MG63 (cell line): Measurements from ENCODE around the gene PLEKHA4. TPM values are rescaled to one million over a fixed set of nuclear protein-coding genes. Genes with fewer than 3 reads are reported as not detected.
A peak's percentile ranks its signal among the peaks of the same experiment; 100 is the strongest.
"Not testable (repeated sequence)": the region's sequence is repeated elsewhere in the genome, so short reads cannot be mapped to it uniquely, and the experiment has no call there.

ENCODE experiments used
- DNase-seq: peaks from one replicate; pipeline ENCODE4 v3.0.0-alpha.2; 2020
- H3K27me3 ChIP-seq: fragments of 250-450 bp; sonication (Bioruptor Pico); 2 replicates; pipeline ENCODE4 v1.5.1; 2020; ENCODE audit warnings: mild to moderate bottlenecking, moderate library complexity
- H3K36me3 ChIP-seq: fragments of 250-450 bp; sonication (Bioruptor Pico); 2 replicates; pipeline ENCODE4 v1.5.1; 2020; ENCODE audit warnings: mild to moderate bottlenecking, moderate library complexity
- H3K4me3 ChIP-seq: fragments of 250-450 bp; sonication (Bioruptor Pico); 2 replicates; pipeline ENCODE4 v1.5.1; 2020; ENCODE audit warnings: mild to moderate bottlenecking, moderate library complexity
- H3K9me3 ChIP-seq: fragments of 250-450 bp; sonication (Bioruptor Pico); 2 replicates; pipeline ENCODE4 v1.5.1; 2020; ENCODE audit warnings: mild to moderate bottlenecking, moderate library complexity
- total RNA-seq: library from RNA; depleted of rRNA; stranded (reverse); fragments of >200 nt; shearing (Covaris generic); gene quantifications from 2 replicates; pipeline ENCODE4 v1.2.3, GENCODE V29; 2014; ENCODE audit warnings: low replicate concordance; rRNA removed

The PLEKHA4 gene, protein sequence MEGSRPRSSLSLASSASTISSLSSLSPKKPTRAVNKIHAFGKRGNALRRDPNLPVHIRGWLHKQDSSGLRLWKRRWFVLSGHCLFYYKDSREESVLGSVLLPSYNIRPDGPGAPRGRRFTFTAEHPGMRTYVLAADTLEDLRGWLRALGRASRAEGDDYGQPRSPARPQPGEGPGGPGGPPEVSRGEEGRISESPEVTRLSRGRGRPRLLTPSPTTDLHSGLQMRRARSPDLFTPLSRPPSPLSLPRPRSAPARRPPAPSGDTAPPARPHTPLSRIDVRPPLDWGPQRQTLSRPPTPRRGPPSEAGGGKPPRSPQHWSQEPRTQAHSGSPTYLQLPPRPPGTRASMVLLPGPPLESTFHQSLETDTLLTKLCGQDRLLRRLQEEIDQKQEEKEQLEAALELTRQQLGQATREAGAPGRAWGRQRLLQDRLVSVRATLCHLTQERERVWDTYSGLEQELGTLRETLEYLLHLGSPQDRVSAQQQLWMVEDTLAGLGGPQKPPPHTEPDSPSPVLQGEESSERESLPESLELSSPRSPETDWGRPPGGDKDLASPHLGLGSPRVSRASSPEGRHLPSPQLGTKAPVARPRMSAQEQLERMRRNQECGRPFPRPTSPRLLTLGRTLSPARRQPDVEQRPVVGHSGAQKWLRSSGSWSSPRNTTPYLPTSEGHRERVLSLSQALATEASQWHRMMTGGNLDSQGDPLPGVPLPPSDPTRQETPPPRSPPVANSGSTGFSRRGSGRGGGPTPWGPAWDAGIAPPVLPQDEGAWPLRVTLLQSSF
- total RNA-seq = 5.4 and 14.5 TPM in 2 replicates

DNA sequence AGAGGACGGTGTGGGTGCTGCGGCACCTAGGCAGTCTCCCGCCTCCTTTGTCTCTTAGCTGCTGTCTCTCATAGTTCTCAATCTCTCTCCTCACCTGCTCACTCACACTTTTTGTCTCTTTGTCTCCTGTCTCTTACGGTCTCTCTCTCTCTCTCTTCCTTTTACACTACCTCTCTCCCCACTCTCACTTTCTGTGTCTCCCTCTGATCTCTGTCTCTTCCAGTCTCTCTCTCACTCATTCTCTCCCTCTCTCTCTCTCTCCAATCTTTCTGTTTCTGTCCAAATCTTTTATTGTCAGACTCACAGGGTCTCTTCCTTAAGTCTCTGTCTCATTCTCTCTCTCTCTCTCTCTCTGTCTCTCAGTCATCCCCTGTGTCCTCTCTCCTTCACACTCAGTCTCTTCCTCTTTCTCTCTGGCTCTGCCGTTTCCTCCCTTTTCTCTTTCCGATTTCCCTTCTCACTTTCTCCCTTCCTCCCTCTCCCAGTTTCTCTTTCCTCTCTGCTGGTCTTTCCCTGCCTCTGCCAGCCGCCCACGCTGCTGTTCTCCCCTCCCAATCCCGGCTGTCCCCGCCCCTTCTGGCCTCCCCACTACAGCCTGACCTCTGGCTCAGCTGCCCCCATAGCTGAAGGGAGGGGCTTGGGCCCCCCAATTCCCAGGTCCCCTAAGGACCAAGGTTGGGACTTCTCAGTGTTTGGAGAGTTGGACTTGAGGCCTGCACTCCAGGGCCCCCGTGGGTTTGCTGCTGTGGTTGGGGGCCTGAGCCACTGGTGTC lies at the start of gene PLEKHA4:
Gene PLEKHA4 (minus strand): TSS at position 504 of the 773 bp plus-strand sequence. CDS start 997 bp downstream, outside the sequence.
- Histone ChIP-seq H3K36me3 (peaks cover 17% of the 10 kb centered on the region), H3K9me3 (no peaks in the 10 kb centered on the region), H3K4me3 (peak within 1 kb of the TSS; percentile 43), H3K27me3 (no peaks in the 10 kb centered on the region)
- DNase-seq = peak; percentile 90

GRCh38 chr19:48918071-48918470 lies 49.7 kb upstream of the PLEKHA4 start:
- Histone ChIP-seq H3K36me3 (peaks cover 67% of the 10 kb centered on the region), H3K9me3 (no peaks in the 10 kb centered on the region), H3K4me3 (no peak overlapping the region), H3K27me3 (no peaks in the 10 kb centered on the region)
- no peak for DNase-seq

DNA sequence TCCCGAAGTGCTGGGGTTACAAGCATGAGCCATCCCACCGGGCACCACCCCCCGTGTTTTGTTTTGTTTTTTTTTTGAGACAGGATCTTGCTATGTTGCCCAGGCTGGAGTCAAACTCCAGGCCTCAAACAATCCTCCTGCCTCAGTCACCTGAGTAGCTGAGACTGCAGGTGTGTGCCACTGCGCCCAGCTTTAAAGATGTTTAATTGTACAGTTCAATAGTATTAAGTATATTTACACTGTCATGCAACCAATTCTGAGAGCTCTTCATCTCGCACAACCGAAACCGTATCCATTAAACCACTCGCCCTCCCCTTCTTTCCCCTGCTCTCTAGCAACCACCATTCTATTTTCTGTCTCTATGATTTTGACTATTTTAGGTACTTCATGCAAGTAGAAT lies 47.3 kb upstream of the PLEKHA4 start:
- DNase-seq = no peak
- Histone ChIP-seq H3K27me3 (no peaks in the 10 kb centered on the region), H3K36me3 (peaks cover 70% of the 10 kb centered on the region)

DNA sequence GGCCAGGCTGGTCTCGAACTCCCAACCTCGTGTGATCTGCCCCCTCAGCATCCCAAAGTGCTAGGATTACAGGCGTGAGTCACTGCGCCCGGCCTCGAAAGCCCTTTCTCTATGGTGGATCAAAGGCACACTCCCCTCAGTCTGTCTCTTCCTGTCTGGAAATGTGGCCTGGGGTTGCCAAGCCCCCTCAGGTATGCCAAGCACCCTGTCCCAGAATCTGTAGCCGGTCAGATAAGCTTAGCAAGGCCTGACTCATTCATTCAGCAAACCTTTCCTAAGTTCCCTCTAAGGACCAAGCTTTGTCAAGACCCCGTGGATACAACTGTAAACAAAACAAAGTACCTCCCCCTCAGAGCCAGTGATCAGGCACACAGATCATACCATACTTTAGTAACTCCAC lies 45.8 kb upstream of the PLEKHA4 start:
- no peaks in the 10 kb centered on the region for H3K9me3 ChIP-seq
- H3K36me3 ChIP-seq = peaks cover 71% of the 10 kb centered on the region
- DNase-seq = no peak
- no peaks in the 10 kb centered on the region for H3K27me3 ChIP-seq
- H3K4me3 ChIP-seq = no peak overlapping the region

More for the DNA sequence above, 47.3 kb upstream of the PLEKHA4 start:
- Histone ChIP-seq H3K4me3 (no peak overlapping the region), H3K9me3 (no peaks in the 10 kb centered on the region)

GRCh38 chr19:48913114-48913889 lies 44.9 kb upstream of the PLEKHA4 start:
- no peak overlapping the region for H3K4me3 ChIP-seq
- peaks cover 68% of the 10 kb centered on the region for H3K36me3 ChIP-seq
- DNase-seq = no peak
- H3K9me3 ChIP-seq = no peaks in the 10 kb centered on the region
- no peaks in the 10 kb centered on the region for H3K27me3 ChIP-seq

GRCh38 chr19:48910803-48911202 lies 42.4 kb upstream of the PLEKHA4 start:
- Histone ChIP-seq H3K36me3 (peaks cover 71% of the 10 kb centered on the region), H3K4me3 (no peak overlapping the region), H3K9me3 (no peaks in the 10 kb centered on the region), H3K27me3 (no peaks in the 10 kb centered on the region)
- no peak for DNase-seq

DNA sequence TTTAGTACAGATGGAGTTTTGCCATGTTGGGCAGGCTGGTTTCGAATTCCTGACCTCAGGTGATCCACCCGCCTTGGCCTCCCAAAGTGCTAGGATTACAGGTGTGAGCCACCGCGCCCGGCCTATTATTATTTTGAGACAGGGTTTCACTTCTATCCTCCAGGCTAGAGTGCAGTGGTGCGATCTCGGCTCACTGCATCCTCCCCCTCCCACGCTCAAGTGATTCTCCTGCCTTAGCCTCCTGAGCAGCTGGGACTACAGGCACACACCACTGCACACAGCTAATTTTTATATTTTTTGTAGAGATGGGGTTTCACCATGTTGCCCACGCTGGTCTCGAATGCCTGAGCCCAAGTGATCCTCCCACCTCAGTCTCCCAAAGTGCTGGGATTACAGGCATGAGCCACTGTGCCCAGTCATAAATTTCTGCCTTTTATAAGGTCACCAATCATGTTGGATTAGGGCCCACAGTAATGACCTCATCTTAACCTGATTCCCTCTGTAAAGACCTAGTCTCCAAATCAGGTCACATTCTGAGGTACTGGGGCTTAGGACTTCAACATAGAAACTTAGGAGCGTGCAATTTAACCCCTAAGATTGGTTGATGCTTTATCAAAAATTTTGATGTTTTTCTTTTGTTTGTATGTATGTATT lies 41.1 kb upstream of the PLEKHA4 start:
- peaks cover 80% of the 10 kb centered on the region for H3K36me3 ChIP-seq
- DNase-seq, H3K27me3 ChIP-seq, H3K4me3 ChIP-seq, H3K9me3 ChIP-seq: not testable (repeated sequence)

DNA sequence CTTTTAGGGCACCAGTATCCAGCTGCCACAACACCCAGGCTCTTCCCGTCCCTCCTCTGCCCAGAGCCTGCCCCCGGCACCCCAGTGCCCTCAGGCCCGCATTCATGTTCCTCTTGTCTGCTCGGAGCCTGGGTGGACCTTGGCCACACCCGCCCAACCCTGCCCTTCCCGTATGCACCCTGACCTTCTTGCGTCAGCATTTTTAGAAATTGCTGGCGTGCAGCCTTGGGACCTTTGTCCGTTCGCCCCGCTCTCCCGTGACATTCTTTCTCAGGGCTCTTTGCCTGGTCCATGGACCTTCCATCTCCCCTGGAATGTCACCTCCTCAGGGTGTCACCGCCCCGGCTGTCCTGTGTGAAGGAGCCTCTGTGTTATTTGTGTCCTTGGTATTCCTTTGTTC lies 39.3 kb upstream of the PLEKHA4 start:
- no peaks in the 10 kb centered on the region for H3K9me3 ChIP-seq
- DNase-seq = no peak
- no peaks in the 10 kb centered on the region for H3K27me3 ChIP-seq
- H3K36me3 ChIP-seq = peaks cover 67% of the 10 kb centered on the region
- no peak overlapping the region for H3K4me3 ChIP-seq

- Histone ChIP-seq H3K27me3 (no peaks in the 10 kb centered on the region), H3K9me3 (no peaks in the 10 kb centered on the region), H3K4me3 (no peak overlapping the region), H3K36me3 (peaks cover 66% of the 10 kb centered on the region)
- DNase-seq = no peak
These were observed 37.9 kb upstream of the PLEKHA4 start for GRCh38 chr19:48906324-48906723.

DNA sequence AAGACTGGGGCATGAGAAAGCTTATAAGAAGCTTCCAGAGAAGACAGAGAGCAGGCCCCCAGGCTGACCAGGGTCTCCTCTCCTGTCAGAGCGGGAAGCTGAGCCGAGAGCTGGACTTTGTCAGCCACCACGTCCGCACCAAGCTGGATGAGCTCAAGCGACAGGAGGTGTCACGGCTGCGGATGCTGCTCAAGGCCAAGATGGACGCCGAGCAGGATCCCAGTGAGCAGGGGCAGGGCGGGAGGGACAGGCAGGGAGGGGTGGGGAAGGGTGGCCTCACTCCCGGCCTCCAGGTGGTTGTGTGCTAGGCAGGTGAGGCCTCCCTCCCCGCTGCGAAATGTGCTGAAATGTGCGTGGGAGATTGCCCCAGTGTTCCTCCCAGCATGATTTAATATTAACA lies 37.2 kb upstream of the PLEKHA4 start:
- Histone ChIP-seq H3K9me3 (no peaks in the 10 kb centered on the region), H3K4me3 (no peak overlapping the region), H3K27me3 (no peaks in the 10 kb centered on the region), H3K36me3 (peaks cover 66% of the 10 kb centered on the region)
- DNase-seq = no peak

GRCh38 chr19:48903788-48904187 lies 35.4 kb upstream of the PLEKHA4 start:
- H3K9me3 ChIP-seq, H3K4me3 ChIP-seq, H3K27me3 ChIP-seq, DNase-seq: not testable (repeated sequence)
- peaks cover 55% of the 10 kb centered on the region for H3K36me3 ChIP-seq

GRCh38 chr19:48902291-48902690 lies 33.9 kb upstream of the PLEKHA4 start:
- not testable (repeated sequence) for DNase-seq, H3K9me3 ChIP-seq, H3K27me3 ChIP-seq, H3K4me3 ChIP-seq
- peaks cover 40% of the 10 kb centered on the region for H3K36me3 ChIP-seq

DNA sequence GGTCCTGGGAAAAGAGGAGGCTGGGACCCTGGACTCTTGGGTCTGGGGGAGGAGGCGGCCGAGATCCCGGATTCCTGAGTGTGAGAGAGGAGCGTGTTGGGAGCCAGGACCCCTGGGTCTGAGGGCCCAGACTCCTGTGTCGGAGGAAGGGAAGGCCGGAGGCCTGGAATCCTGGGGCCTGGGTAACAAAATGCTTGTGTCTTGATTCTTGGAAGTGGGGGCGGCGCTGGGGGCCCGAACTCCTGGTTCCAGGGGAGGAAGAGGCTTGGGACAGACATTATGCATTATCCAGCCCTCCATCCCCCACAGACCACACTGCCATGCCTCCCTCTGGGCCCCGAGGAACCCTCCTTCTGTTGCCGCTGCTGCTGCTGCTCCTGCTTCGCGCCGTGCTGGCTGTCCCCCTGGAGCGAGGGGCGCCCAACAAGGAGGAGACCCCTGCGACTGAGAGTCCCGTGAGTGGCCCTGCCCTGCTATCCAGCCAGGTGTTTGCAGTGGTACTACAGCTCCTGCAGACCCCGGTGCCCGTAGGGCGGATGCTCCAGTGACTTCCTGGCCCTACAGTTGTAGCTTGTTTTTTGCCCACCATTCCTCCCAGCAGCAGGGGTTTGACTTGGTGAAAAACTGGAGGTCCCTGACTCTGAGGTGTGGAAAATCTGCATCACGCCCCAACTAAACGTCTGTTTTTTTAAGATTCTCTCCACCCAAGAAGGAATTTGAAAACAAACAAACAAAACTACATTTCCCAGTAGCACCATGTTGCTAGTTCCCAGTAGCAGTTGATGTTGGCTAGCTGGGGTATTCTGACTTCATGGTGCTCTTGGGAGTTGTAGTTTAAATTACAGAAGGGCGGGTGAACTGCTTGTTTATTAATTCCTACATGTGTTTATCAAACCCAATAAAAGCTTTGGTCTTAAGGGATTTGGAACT lies 32.3 kb upstream of the PLEKHA4 start:
- DNase-seq = peak; percentile 10
- peaks cover 29% of the 10 kb centered on the region for H3K36me3 ChIP-seq
- H3K27me3 ChIP-seq = no peaks in the 10 kb centered on the region
- H3K9me3 ChIP-seq = no peaks in the 10 kb centered on the region
- H3K4me3 ChIP-seq = peak overlapping the region; percentile 77

DNA sequence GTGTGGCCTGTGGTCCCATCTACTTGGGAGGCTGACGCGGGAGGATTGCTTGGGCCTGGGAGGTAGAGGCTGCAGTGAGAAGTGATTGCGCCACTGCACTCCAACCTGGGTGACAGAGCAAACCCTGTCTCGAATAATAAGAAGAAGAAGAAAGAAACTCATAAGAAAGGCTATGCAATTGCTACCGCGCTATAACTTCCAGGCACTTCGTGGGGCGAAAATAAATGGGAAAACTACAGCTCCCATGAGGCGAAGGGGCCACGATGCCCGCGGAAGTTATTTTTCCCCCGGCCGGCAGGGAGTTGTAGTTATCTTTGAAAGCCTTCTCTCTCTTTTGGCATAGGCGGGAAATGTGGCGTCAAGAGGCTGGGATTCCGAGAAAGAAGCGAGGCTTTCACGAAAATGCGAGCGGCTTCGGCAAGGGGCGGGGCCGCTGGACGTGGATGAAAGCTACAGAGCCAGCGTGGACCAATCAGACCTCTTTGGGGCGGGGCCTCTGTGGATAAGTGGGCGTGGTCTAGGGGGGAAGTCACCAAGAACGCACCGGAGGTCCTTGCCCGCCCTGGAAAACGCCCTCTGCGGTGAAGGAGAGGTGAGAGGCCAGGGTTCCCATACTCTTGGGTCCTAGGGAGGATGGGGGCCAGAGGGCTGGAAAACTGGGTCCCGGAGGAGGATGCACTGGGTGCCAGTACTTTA lies 31.5 kb upstream of the PLEKHA4 start, which contains the start of gene NUCB1:
Gene NUCB1 (plus strand): TSS at position 532 of the 696 bp plus-strand sequence. CDS start 485 bp downstream, outside the sequence.
- Histone ChIP-seq H3K27me3 (no peaks in the 10 kb centered on the region), H3K9me3 (no peaks in the 10 kb centered on the region), H3K36me3 (peaks cover 24% of the 10 kb centered on the region), H3K4me3 (peak within 1 kb of the TSS; percentile 77)
- peak; percentile 99 for DNase-seq
